IMR-90 (cell line): ENCODE measurements around the gene KRT36.

Source experiments
- CTCF ChIP-seq: conservative IDR thresholded peaks from 2 replicates; pipeline ENCODE4 v1.5.1; 2012; ENCODE audit warnings: mild to moderate bottlenecking, low read depth, low read length, improper control_type of control experiment
- ELK1 ChIP-seq: fragments of 150-350 bp; IDR thresholded peaks from 2 replicates; pipeline ENCODE4 v1.6.1; 2016; ENCODE audit warnings: low read depth, mild to moderate bottlenecking, low read length, moderate library complexity, borderline replicate concordance
- MXI1 ChIP-seq: IDR thresholded peaks from 2 replicates; pipeline ENCODE4 v1.6.1; 2012; ENCODE audit warnings: low read depth, mild to moderate bottlenecking, low read length, moderate library complexity, borderline replicate concordance
- NFE2L2 ChIP-seq: fragments of 150-350 bp; IDR thresholded peaks from 2 replicates; pipeline ENCODE4 v1.6.1; 2016; ENCODE audit warnings: low read depth, mild to moderate bottlenecking, low read length
- POLR2A ChIP-seq: IDR thresholded peaks from 2 replicates; pipeline ENCODE4 v1.6.1; 2012; ENCODE audit warnings: mild to moderate bottlenecking, low read depth, low read length
- RAD21 ChIP-seq: IDR thresholded peaks from 2 replicates; pipeline ENCODE4 v1.6.1; 2012; ENCODE audit warnings: low read length, improper control_type of control experiment
- RCOR1 ChIP-seq: IDR thresholded peaks from 2 replicates; pipeline ENCODE4 v1.6.1; 2012; ENCODE audit warnings: mild to moderate bottlenecking, low read length, improper control_type of control experiment; ENCODE audit not compliant: insufficient replicate concordance
- RFX5 ChIP-seq: IDR thresholded peaks from 2 replicates; pipeline ENCODE4 v1.8.0; 2012; ENCODE audit warnings: low read depth, mild to moderate bottlenecking, low read length, moderate library complexity

- TF ChIP-seq NFE2L2 (no peak), POLR2A (no peak), ELK1 (no peak), RAD21 (no peak), CTCF (no peak), MXI1 (no peak), RCOR1 (no peak), RFX5 (no peak)
These were observed 25.5 kb downstream of the KRT36 start for GRCh38 chr17:41464173-41464572.
